HepG2 (cell line): ENCODE data around the gene AKAP8. TPM values are rescaled to one million over a fixed set of nuclear protein-coding genes. Genes with fewer than 3 reads are reported as not detected.

ENCODE experiments used
- ATAC-seq: fragments of 200-7000 bp; cut with Tn5 transposase; 3 replicates; pipeline ENCODE4 v1.9.1; 2020; ENCODE audit warnings: mild to moderate bottlenecking, moderate library complexity
- BruUV-seq: library from RNA; stranded (reverse); fragments of 400-500 nt; replicated peaks from 2 replicates; lab custom pipeline; 2021; lab: Mats Ljungman, UMichigan
- CTCF ChIA-PET: fragments of 300-600 bp; formaldehyde crosslinking; extraction: SDS; loops from one replicate; lab custom pipeline; 2021; ENCODE audit warnings: low total read pairs, inconsistent platforms, low intra/inter-chr PET ratio; lab: Yijun Ruan, JAX
- POLR2A ChIA-PET: fragments of 350-600 bp; sonication (Branson Sonifier 250); formaldehyde crosslinking; loops from one replicate; lab custom pipeline; 2020; ENCODE audit warnings: antibody characterized with exemption, inconsistent platforms; lab: Yijun Ruan, JAX
- DNase-seq: peaks from one replicate; pipeline ENCODE4 v3.0.0-alpha.2; 2015; ENCODE audit warnings: low spot score
- FAIRE-seq: peaks from 3 replicates; lab custom pipeline; 2011; peaks lifted over from hg19 to GRCh38; lab: Jason Lieb, UNC
- H2AFZ ChIP-seq: one replicate; pipeline ENCODE4 v1.6.1; 2011; ENCODE audit warnings: low read length, inconsistent platforms
- H3K27ac ChIP-seq: fragments of 300-600 bp; 3 replicates; pipeline ENCODE4 v1.8.0; 2011; ENCODE audit warnings: mixed run types, mild to moderate bottlenecking, mixed read lengths, low read length, inconsistent platforms; ENCODE audit not compliant: insufficient read depth; ENCODE audit errors: extremely low read length
- H3K27me3 ChIP-seq, 2 experiments: fragments of 200-600 bp in 1 of 2; 2 replicates in 1 of 2; 3 replicates in 1 of 2; pipeline versions ENCODE4 v1.6.0 to v1.8.0; 2011; ENCODE audit warnings: low read length in 2 of 2, mild to moderate bottlenecking in 2 of 2, moderate library complexity in 2 of 2, inconsistent platforms in 1 of 2; ENCODE audit not compliant: insufficient read depth in 2 of 2, control insufficient read depth in 1 of 2
- H3K36me3 ChIP-seq, 2 experiments: fragments of 200-600 bp in 1 of 2; replicated peaks in 1 of 2; 2 replicates in 1 of 2; 3 replicates in 1 of 2; pipeline versions ENCODE4 v1.5.1 to v1.8.0; 2011; ENCODE audit warnings: low read length in 2 of 2, inconsistent platforms in 1 of 2; ENCODE audit not compliant: insufficient read depth in 2 of 2, control insufficient read depth in 1 of 2
- H3K4me1 ChIP-seq: 2 replicates; pipeline ENCODE4 v1.5.1; 2012; ENCODE audit warnings: low read length, inconsistent platforms; ENCODE audit not compliant: insufficient read depth
- H3K4me2 ChIP-seq: 2 replicates; pipeline ENCODE4 v1.6.0; 2011; ENCODE audit warnings: low read depth, low read length, inconsistent platforms
- H3K4me3 ChIP-seq, 3 experiments: fragments of 200-600 bp in 1 of 3; sonication (generic), shearing (Covaris generic) in 1 of 3; replicated peaks in 1 of 3; 2 replicates each; pipeline ENCODE4 v1.5.1; 2011 to 2016; ENCODE audit warnings: low read length in 3 of 3, inconsistent platforms in 2 of 3, low read depth in 2 of 3, mild to moderate bottlenecking in 2 of 3, control low read depth in 1 of 3, mixed read lengths in 1 of 3; ENCODE audit not compliant: insufficient read depth in 1 of 3
- H3K79me2 ChIP-seq: one replicate; pipeline ENCODE4 v1.6.1; 2011; ENCODE audit warnings: low read length, inconsistent platforms; ENCODE audit not compliant: insufficient read depth
- H3K9ac ChIP-seq: 2 replicates; pipeline ENCODE4 v1.6.0; 2011; ENCODE audit warnings: mild to moderate bottlenecking, low read depth, low read length, inconsistent platforms; ENCODE audit not compliant: insufficient read depth
- H3K9me3 ChIP-seq: 2 replicates; pipeline ENCODE4 v1.5.1; 2012; ENCODE audit warnings: mild to moderate bottlenecking, low read length
- H4K20me1 ChIP-seq: 2 replicates; pipeline ENCODE4 v1.6.0; 2011; ENCODE audit warnings: inconsistent platforms, mild to moderate bottlenecking, low read length, moderate library complexity; ENCODE audit not compliant: insufficient read depth
- BCLAF1 ChIP-seq: fragments of 450-650 bp; IDR thresholded peaks from 2 replicates; pipeline ENCODE4 v1.6.1; 2017; ENCODE audit warnings: mild to moderate bottlenecking
- FOXA3 ChIP-seq: IDR thresholded peaks from 2 replicates; pipeline ENCODE4 v1.6.1; 2016; ENCODE audit warnings: missing genetic modification reagents, missing compliant biosample characterization
- KLF9 ChIP-seq: IDR thresholded peaks from 2 replicates; pipeline ENCODE4 v1.6.1; 2016; ENCODE audit warnings: low read depth
- MYNN ChIP-seq: sonication (generic); formaldehyde crosslinking; IDR thresholded peaks from 2 replicates; pipeline ENCODE4 v1.4.0; 2020; ENCODE audit warnings: mild to moderate bottlenecking, low read depth, missing genetic modification reagents
- MZF1 ChIP-seq: sonication (generic); formaldehyde crosslinking; IDR thresholded peaks from 2 replicates; pipeline ENCODE4 v1.8.1; 2023; ENCODE audit warnings: mild to moderate bottlenecking, missing genetic modification reagents, borderline replicate concordance
- NFAT5 ChIP-seq: sonication (generic); formaldehyde crosslinking; IDR thresholded peaks from 2 replicates; pipeline ENCODE4 v1.4.0; 2020; ENCODE audit warnings: missing genetic modification reagents
- NR2F2 ChIP-seq: IDR thresholded peaks from 2 replicates; pipeline ENCODE4 v1.6.1; 2012; ENCODE audit warnings: low read depth, inconsistent platforms, borderline replicate concordance
- ZXDC ChIP-seq: sonication (generic); formaldehyde crosslinking; IDR thresholded peaks from 2 replicates; pipeline ENCODE4 v1.5.0; 2020; ENCODE audit warnings: mild to moderate bottlenecking, missing genetic modification reagents
- WGBS: methylation state at CpG from one replicate; pipeline ENCODE4 v1.1.6; 2017; ENCODE audit warnings: low lambda C conversion rate; 5-methylcytosine and 5-hydroxymethylcytosine counted together
- in situ Hi-C: cut with HindIII; loops from 2 replicates; pipeline ENCODE4 v1.10.0; 2017; ENCODE audit warnings: low pct_unique_long_range_greater_than_20kb; ENCODE audit not compliant: extremely low pct_ligation_motif_present
- intact Hi-C: fragments of 100-400 bp; cut with micrococcal nuclease; formaldehyde crosslinking; loops from one replicate; pipeline ENCODE4 v1.10.0; 2022; ENCODE audit not compliant: unreplicated experiment
- polyA plus RNA-seq, 8 experiments: library from polyadenylated mRNA; depleted of rRNA in 3 of 8; stranded (reverse) in 7 of 8; unstranded in 1 of 8; fragments of >200 nt; fragmentation: Illumina TruSeq in 4 of 8; extraction: Trizol in 4 of 8; gene quantifications; 2 replicates each; pipeline versions ENCODE4 v1.2.1 to v1.2.3, GENCODE V29; 2011 to 2016; ENCODE audit warnings: low read depth in 4 of 8, missing spikeins in 1 of 8, mixed read lengths in 1 of 8; ENCODE audit not compliant: insufficient read depth in 1 of 8
- total RNA-seq, 5 experiments: library from RNA; depleted of rRNA; stranded (reverse); fragments of >200 nt; fragmentation: Illumina TruSeq; extraction: Trizol; gene quantifications; 2 replicates each; pipeline ENCODE4 v1.2.3, GENCODE V29; 2016; ENCODE audit warnings: low read depth in 1 of 5
- TF ChIP-seq, protein P1 (sequence below), 2 experiments: IDR thresholded peaks; 2 replicates each; pipeline ENCODE4 v1.6.1; 2011 to 2012; ENCODE audit warnings: low read length in 2 of 2, borderline replicate concordance in 1 of 2, low read depth in 1 of 2, mild to moderate bottlenecking in 1 of 2, moderate library complexity in 1 of 2

The AKAP8 gene
- total and polyA plus RNA-seq, 2 of the 13 experiments (the other 11 are each of a cell fraction or from before 2014, with no cell fraction given): 15.9 to 22.1 TPM

DNA sequence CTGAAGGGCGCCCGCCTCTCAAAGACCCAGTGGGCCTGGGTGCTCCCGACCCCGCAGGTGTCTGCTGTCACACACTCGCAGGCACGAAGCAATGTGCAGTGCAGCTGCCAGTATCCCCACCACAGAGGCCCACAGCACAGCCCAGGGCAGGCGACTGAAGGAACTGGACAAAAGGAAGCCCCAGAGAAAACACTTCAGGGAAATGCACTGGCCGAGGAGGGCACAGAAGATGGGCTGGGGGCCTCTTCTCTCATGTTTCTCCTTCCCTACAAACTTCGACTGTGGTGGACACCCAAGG is 10.0 kb downstream of the AKAP8 start:
- Histone ChIP-seq H3K27me3 (no peaks in the 10 kb centered on the region), H4K20me1 (peaks cover 4% of the 10 kb centered on the region; the same call in 1 of the 2 replicates), H3K9ac (no peak overlapping the region), H3K27ac (no peak overlapping the region), H3K9me3 (no peaks in the 10 kb centered on the region), H3K36me3 (peaks cover 35 to 82% of the 10 kb centered on the region in 2 experiments), H3K79me2 (peaks cover 15% of the 10 kb centered on the region), H3K4me3 (no peak overlapping the region), H2AFZ (no peak overlapping the region), H3K4me2 (no peak overlapping the region), H3K4me1 (no peaks in the 10 kb centered on the region)
- ATAC-seq (no peak), DNase-seq (no peak), FAIRE-seq (no peak)
- ChIA-PET POLR2A (interaction anchor here (2.3 kb wide), 1 partner anchor 10 kb away, joined by 8 read pairs; the partner anchor contains the start of gene AKAP8), CTCF (no interaction called here)
- intact Hi-C loops: no loop called here
- 98% methylated on average over 9 of the region's 9 CpGs for WGBS
- no TSS peak for BruUV-seq
- in situ Hi-C loops: no loop called here
- TF ChIP-seq MZF1 (CRISPR knock-in tag) (no peak), MYNN (CRISPR knock-in tag) (no peak), ZXDC (CRISPR knock-in tag) (no peak), BCLAF1 (no peak), NFAT5 (no peak), FOXA3 (no peak), KLF9 (CRISPR knock-in tag) (no peak), NR2F2 (no peak)
- TF ChIP-seq, protein P1, sequence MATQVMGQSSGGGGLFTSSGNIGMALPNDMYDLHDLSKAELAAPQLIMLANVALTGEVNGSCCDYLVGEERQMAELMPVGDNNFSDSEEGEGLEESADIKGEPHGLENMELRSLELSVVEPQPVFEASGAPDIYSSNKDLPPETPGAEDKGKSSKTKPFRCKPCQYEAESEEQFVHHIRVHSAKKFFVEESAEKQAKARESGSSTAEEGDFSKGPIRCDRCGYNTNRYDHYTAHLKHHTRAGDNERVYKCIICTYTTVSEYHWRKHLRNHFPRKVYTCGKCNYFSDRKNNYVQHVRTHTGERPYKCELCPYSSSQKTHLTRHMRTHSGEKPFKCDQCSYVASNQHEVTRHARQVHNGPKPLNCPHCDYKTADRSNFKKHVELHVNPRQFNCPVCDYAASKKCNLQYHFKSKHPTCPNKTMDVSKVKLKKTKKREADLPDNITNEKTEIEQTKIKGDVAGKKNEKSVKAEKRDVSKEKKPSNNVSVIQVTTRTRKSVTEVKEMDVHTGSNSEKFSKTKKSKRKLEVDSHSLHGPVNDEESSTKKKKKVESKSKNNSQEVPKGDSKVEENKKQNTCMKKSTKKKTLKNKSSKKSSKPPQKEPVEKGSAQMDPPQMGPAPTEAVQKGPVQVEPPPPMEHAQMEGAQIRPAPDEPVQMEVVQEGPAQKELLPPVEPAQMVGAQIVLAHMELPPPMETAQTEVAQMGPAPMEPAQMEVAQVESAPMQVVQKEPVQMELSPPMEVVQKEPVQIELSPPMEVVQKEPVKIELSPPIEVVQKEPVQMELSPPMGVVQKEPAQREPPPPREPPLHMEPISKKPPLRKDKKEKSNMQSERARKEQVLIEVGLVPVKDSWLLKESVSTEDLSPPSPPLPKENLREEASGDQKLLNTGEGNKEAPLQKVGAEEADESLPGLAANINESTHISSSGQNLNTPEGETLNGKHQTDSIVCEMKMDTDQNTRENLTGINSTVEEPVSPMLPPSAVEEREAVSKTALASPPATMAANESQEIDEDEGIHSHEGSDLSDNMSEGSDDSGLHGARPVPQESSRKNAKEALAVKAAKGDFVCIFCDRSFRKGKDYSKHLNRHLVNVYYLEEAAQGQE (IDR thresholded peaks at IDR 0.05; ENCODE audit: borderline replicate concordance in 1 of 2, low read depth in 1 of 2, low read length in 2 of 2): no peak
